Forelimb muscle (tissue), 1 donor: ENCODE data around the gene SLC45A2. TPM values are rescaled to one million over a fixed set of nuclear protein-coding genes. Genes with fewer than 3 reads are reported as not detected.

Experiments used
- DNase-seq: peaks from one replicate; pipeline ENCODE4 v3.0.0-alpha.2; 2013; ENCODE audit warnings: low read depth
- polyA plus RNA-seq: library from polyadenylated mRNA; unstranded; fragments of 120-200 nt; gene quantifications from one replicate; pipeline ENCODE4 v1.2.1, GENCODE V29; 2013; ENCODE audit not compliant: insufficient read length

SLC45A2 gene
- polyA plus RNA-seq, 1 donor: 0.33 TPM

- DNase-seq: peak; percentile 92
These were observed 23.4 kb upstream of the SLC45A2 start, which contains the start of gene AMACR for GRCh38 chr5:34007621-34008600. TSS of gene AMACR (minus strand) at chr5:34008050. CDS start at chr5:34008019, 31 bp downstream.

- no peak for DNase-seq
These were observed 22.7 kb upstream of the SLC45A2 start for GRCh38 chr5:34007201-34007620.

- DNase-seq: no peak
These were observed 21.2 kb upstream of the SLC45A2 start for GRCh38 chr5:34005681-34006080.

GRCh38 chr5:34005211-34005610 is 20.7 kb upstream of the SLC45A2 start:
- no peak for DNase-seq

- DNase-seq: no peak
These were observed 19.4 kb upstream of the SLC45A2 start for GRCh38 chr5:34003941-34004340.

GRCh38 chr5:34002629-34003328 is 18.3 kb upstream of the SLC45A2 start:
- DNase-seq: no peak

GRCh38 chr5:34001241-34001841 is 16.8 kb upstream of the SLC45A2 start:
- no peak for DNase-seq

GRCh38 chr5:33999978-34000377 is 15.5 kb upstream of the SLC45A2 start:
- DNase-seq: no peak

GRCh38 chr5:33997331-33997983 is 13.0 kb upstream of the SLC45A2 start:
- DNase-seq: no peak

GRCh38 chr5:33995865-33996264 is 11.4 kb upstream of the SLC45A2 start:
- no peak for DNase-seq

- DNase-seq: no peak
These were observed 10.4 kb upstream of the SLC45A2 start for GRCh38 chr5:33994845-33995244.

- no peak for DNase-seq
These were observed 8.4 kb upstream of the SLC45A2 start for GRCh38 chr5:33992864-33993263.

GRCh38 chr5:33985447-33985846 is 954 bp upstream of the SLC45A2 start:
- no peak for DNase-seq

- DNase-seq: no peak
These were observed 315 bp downstream of the SLC45A2 start for GRCh38 chr5:33984178-33984577.

- no peak for DNase-seq
These were observed 2.9 kb downstream of the SLC45A2 start for GRCh38 chr5:33981408-33982162.

GRCh38 chr5:33980030-33980429 is 4.5 kb downstream of the SLC45A2 start:
- no peak for DNase-seq

- no peak for DNase-seq
These were observed 6.2 kb downstream of the SLC45A2 start for GRCh38 chr5:33978306-33978705.

- DNase-seq: no peak
These were observed 8.2 kb downstream of the SLC45A2 start for GRCh38 chr5:33976307-33976706.

GRCh38 chr5:33975852-33976251 is 8.6 kb downstream of the SLC45A2 start:
- DNase-seq: peak; percentile 60

- DNase-seq: no peak
These were observed 11.2 kb downstream of the SLC45A2 start for GRCh38 chr5:33973271-33973670.
